ENCODE results near the gene CFAP57.
A peak's percentile ranks its signal among the peaks of the same experiment; 100 is the strongest.

The CFAP57 gene

DNA sequence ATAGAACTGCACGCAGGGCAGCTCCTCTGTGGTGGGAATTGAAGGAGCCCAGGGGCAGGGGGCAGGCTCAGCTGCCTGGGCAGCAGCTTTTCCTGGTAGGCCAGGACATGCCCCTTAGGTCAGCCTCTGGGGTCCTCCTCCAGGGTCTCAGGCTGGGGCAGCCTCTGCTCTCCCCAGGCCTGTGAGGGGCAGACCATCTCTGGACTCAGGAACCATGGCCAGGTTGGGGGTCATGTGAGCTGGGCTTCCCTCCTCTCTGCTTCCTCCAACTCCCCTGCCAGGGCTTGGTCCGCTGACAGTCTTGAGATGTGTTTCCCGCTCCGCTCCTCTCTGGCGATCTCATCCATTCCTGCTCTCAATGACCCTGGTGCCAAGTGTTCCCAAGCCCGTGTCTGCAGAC, 107.5 kb downstream of the CFAP57 start:
- no peak for DNase-seq

- DNase-seq = no peak
Observed at GRCh38 chr1:43280692-43281091, 108.6 kb downstream of the CFAP57 start.

GRCh38 chr1:43282220-43283195, 110.4 kb downstream of the CFAP57 start:
- no peak for DNase-seq

GRCh38 chr1:43284065-43284464, 111.9 kb downstream of the CFAP57 start:
- no peak for DNase-seq

- DNase-seq = no peak
Observed at GRCh38 chr1:43284546-43285110, 112.5 kb downstream of the CFAP57 start.

- DNase-seq = no peak
Observed at GRCh38 chr1:43285269-43285990, 113.3 kb downstream of the CFAP57 start, which contains the start of gene C1orf210. TSS of gene C1orf210 (minus strand) at chr1:43285581. CDS start at chr1:43283270, 2,311 bp downstream.

DNA sequence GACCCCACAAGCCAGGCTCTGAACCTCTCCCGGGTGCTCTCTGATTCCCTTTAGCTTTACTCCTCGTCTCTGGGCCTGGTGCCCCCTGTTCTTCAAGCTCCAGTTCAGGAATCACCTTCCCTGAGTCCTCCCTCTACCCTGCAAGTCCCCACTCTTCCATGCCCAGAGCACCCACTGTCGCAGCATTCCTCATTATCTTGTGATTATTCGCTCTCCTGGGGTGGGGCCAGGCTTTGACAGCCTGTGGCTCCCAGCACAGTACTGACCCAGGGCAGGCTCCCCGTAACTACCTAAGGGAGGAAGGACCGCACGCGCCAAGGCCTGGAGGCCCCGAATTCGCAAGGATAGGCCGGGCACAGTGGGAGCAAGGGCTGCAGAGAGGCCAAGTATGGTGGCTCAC, 114.0 kb downstream of the CFAP57 start:
- no peak for DNase-seq

- no peak for DNase-seq
Observed at GRCh38 chr1:43286533-43286932, 114.4 kb downstream of the CFAP57 start.

DNA sequence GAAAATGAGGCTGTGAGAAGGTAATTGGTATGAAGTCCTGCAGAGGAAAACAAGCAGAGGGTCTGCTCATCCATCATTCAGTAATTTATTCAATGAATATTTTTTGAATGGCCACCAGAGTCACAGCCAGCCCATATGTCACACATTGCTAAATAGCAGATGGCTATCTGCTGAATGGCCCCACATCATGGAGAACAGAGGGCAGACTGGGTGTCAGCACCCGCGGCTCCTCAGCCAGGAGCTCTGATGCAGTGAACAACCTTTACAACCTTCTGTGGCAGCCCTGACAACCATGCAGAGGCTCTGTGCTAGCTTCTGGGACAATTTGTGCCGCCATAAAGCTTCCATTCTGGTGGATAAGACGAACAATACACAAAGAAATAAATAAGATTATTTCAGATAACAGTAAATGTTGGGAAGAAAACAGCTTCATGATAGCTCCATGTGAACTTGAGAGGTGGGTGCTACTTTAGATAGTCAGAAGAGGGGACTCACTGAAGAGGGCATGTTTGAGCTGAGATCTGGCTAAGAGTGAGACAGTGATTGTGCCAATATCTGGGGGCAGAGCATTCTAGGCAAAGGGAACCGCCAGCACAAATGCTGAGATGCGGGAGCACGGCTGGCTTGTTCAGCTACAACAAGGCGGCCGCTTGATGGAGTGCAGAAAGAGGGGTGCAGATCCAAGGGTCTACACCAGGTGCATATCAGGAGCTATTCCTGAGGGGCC, 116.1 kb downstream of the CFAP57 start:
- DNase-seq = no peak

GRCh38 chr1:43288785-43289706, 116.9 kb downstream of the CFAP57 start:
- DNase-seq = no peak

- no peak for DNase-seq
Observed at GRCh38 chr1:43292216-43292615, 120.1 kb downstream of the CFAP57 start.

GRCh38 chr1:43292679-43293078, 120.5 kb downstream of the CFAP57 start:
- DNase-seq = no peak

GRCh38 chr1:43293176-43293575, 121.0 kb downstream of the CFAP57 start:
- no peak for DNase-seq

- peak; percentile 36 for DNase-seq
Observed at GRCh38 chr1:43293896-43294760, 122.0 kb downstream of the CFAP57 start.

- no peak for DNase-seq
Observed at GRCh38 chr1:43294761-43295160, 122.6 kb downstream of the CFAP57 start.

DNA sequence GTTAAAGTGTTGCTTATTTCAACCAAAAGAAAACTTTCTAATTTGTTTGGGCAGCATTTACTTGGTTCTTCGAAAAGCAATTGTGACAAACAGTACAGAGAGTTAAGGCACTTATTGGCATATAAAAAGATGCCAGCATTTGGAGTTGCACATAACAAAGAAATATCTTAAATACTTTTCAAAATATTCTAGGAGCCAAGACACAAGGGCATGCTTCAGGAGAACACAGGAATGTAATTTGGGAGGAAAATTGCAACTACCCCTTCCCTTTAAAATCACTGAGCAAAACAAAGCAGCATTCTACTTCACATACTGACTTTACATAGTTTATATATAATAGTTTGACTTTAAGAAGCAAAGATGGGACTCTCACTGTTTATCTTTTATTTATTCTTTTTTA, 124.1 kb downstream of the CFAP57 start:
- no peak for DNase-seq

GRCh38 chr1:43298055-43298454, 125.9 kb downstream of the CFAP57 start:
- no peak for DNase-seq

- DNase-seq = no peak
Observed at GRCh38 chr1:43299101-43299500, 127.0 kb downstream of the CFAP57 start.

GRCh38 chr1:43300378-43301094, 128.4 kb downstream of the CFAP57 start, which contains the start of gene TIE1:
TSS of gene TIE1 (plus strand) at chr1:43300982. CDS start at chr1:43301072, 90 bp downstream.
- DNase-seq = no peak

DNA sequence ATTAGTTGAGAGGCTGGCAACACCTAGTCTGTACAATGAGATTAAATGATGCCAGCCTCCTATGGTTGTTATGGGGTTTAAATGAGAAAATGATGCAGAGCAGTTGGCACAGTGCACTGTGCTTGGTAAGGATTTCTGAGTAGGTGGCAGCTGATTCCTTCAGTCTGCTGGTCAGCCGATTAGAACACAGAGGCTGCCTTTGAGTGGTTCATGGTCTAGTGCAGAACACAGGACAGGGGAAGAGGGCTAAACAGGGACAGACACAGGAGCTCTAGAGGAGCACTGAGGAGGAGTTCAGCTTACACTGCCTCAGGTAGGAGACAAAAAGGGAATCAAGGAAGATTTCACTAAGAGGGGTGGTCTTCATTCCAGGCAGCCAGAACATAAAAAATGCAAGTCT, 130.1 kb downstream of the CFAP57 start:
- DNase-seq = no peak

Data from kidney glomerular epithelial cell (primary cell).